Spleen (tissue), 11 donors: ENCODE results near the gene POU2AF1. TPM values are rescaled to one million over a fixed set of nuclear protein-coding genes. Genes with fewer than 3 reads are reported as not detected.

Source experiments
- DNase-seq: peaks from one replicate; pipeline ENCODE4 v3.0.0-alpha.2; 2020
- H3K27ac ChIP-seq, 8 donors: fragments of 200-600 bp; sonication (generic) in 7 of 8; 1 replicate in 4 of 8; 2 replicates in 4 of 8; pipeline versions ENCODE4 v1.5.0 to v1.8.0; 2016 to 2021; ENCODE audit warnings: inconsistent platforms in 4 of 8, mild to moderate bottlenecking in 4 of 8, moderate library complexity in 1 of 8
- H3K27me3 ChIP-seq, 7 donors: fragments of 200-600 bp; sonication (generic) in 6 of 7; replicated peaks in 1 of 7; 1 replicate in 4 of 7; 2 replicates in 3 of 7; pipeline versions ENCODE4 v1.5.0 to v1.8.0; 2016 to 2021; ENCODE audit warnings: inconsistent platforms in 3 of 7, mild to moderate bottlenecking in 1 of 7
- H3K36me3 ChIP-seq, 6 donors: fragments of 200-600 bp; sonication (generic) in 5 of 6; 1 replicate in 4 of 6; 2 replicates in 2 of 6; pipeline versions ENCODE4 v1.5.0 to v1.8.0; 2016 to 2021; ENCODE audit warnings: inconsistent platforms in 2 of 6
- H3K4me1 ChIP-seq, 6 donors: fragments of 200-600 bp; sonication (generic) in 5 of 6; 1 replicate in 3 of 6; 2 replicates in 3 of 6; pipeline versions ENCODE4 v1.5.0 to v1.8.0; 2016 to 2021; ENCODE audit warnings: inconsistent platforms in 3 of 6
- H3K4me3 ChIP-seq, 8 donors: fragments of 200-600 bp; sonication (generic) in 7 of 8; 1 replicate in 4 of 8; 2 replicates in 4 of 8; pipeline versions ENCODE4 v1.5.0 to v1.8.0; 2016 to 2021; ENCODE audit warnings: inconsistent platforms in 4 of 8, mild to moderate bottlenecking in 4 of 8, moderate library complexity in 2 of 8
- H3K9me3 ChIP-seq, 8 donors: fragments of 200-600 bp; sonication (generic) in 7 of 8; 1 replicate in 4 of 8; 2 replicates in 4 of 8; pipeline versions ENCODE4 v1.5.0 to v1.8.0; 2016 to 2021; ENCODE audit warnings: inconsistent platforms in 4 of 8
- POLR2A ChIP-seq, 3 donors: fragments of 450-650 bp; IDR thresholded peaks; one replicate each; pipeline ENCODE4 v1.5.1; 2017; ENCODE audit warnings: antibody characterized with exemption in 3 of 3, mild to moderate bottlenecking in 1 of 3
- POLR2AphosphoS5 ChIP-seq, 3 donors: sonication (generic); formaldehyde crosslinking; IDR thresholded peaks; one replicate each; pipeline ENCODE4 v1.5.1; 2017; ENCODE audit warnings: antibody characterized with exemption in 3 of 3
- WGBS, 5 donors: extraction: QIAGEN DNeasy Blood & Tissue Kit in 3 of 5; methylation state at CpG; one replicate each; pipeline versions ENCODE4 v1.1.5 to v1.1.7; 2013 to 2018; 5-methylcytosine and 5-hydroxymethylcytosine counted together
- intact Hi-C: fragments of 100-400 bp; cut with DNase I; formaldehyde crosslinking; loops from one replicate; pipeline ENCODE4 v1.15.0; 2023; ENCODE audit warnings: low total_unique reads
- polyA plus RNA-seq, 3 donors: library from polyadenylated mRNA; stranded (reverse); fragments of 200-250 nt; gene quantifications; one replicate each; pipeline ENCODE4 v1.2.1, GENCODE V29; 2013
- total RNA-seq, 7 donors: library from RNA; depleted of rRNA in 3 of 7; stranded (reverse); fragments of >200 nt in 3 of 7; fragmentation: NEBNext Ultra II Directional in 4 of 7; extraction: Animal tissue kit (Norgen Biotek cat#: 25700) in 4 of 7; gene quantifications; one replicate each; pipeline versions ENCODE4 v1.1.0 to v1.2.1, GENCODE V29; 2016 to 2021
- TF ChIP-seq, protein P1 (sequence below), 11 experiments: fragments of 200-600 bp in 7 of 11; fragments of 450-650 bp in 4 of 11; sonication (generic) in 4 of 11; IDR thresholded peaks in 8 of 11; conservative IDR thresholded peaks in 3 of 11; 1 replicate in 7 of 11; 2 replicates in 4 of 11; pipeline versions ENCODE4 v1.4.0 to v1.8.0; 2016 to 2021; ENCODE audit warnings: antibody characterized with exemption in 11 of 11, inconsistent platforms in 4 of 11, mild to moderate bottlenecking in 1 of 11
- donor health status: healthy with polysubstance abuse.
- donor health status: DM: no; HTN: no; CAD: no; lungs with moderate emphysema.
- donor health status: DM: no; HTN: no; CAD: no.
- donor health status: Bipolar disorder and iron deficiency.
- donor health status: healthy.
- donor health status: DM: no; HTN: no; CAD: no.
- donor health status: DM: yes; HTN: yes; CAD: no.

Gene POU2AF1
- total and polyA plus RNA-seq, 10 donors: 60.1 to 280 (median 104) TPM

DNA sequence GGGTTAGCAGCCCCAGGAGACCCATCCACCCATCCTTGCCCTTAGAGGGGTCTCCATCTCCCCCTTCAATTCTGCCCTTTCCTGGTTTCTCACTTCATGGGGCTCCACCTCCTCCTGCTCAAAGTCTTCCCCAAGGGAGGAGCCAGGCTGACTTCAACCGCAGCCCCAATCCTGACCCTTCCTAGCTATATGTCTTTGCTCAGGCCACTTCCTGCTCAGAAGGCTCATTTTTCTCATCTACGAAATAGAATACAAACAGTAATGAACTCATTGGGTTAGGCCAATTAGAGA lies 24.5 kb downstream of the POU2AF1 start:
- intact Hi-C loops: no loop called here
- Histone ChIP-seq H3K4me1 (peaks cover 0 to 10% (median 0%) of the 10 kb centered on the region in 6 donors), H3K27ac (no peak overlapping the region), H3K9me3 (no peaks in the 10 kb centered on the region), H3K27me3 (no peaks in the 10 kb centered on the region), H3K4me3 (no peak overlapping the region), H3K36me3 (peaks cover 0 to 49% (median 8%) of the 10 kb centered on the region in 6 donors)
- TF ChIP-seq POLR2A (IDR thresholded peaks at IDR 0.05) (no peak), POLR2AphosphoS5 (IDR thresholded peaks at IDR 0.05) (no peak)
- TF ChIP-seq, protein P1, sequence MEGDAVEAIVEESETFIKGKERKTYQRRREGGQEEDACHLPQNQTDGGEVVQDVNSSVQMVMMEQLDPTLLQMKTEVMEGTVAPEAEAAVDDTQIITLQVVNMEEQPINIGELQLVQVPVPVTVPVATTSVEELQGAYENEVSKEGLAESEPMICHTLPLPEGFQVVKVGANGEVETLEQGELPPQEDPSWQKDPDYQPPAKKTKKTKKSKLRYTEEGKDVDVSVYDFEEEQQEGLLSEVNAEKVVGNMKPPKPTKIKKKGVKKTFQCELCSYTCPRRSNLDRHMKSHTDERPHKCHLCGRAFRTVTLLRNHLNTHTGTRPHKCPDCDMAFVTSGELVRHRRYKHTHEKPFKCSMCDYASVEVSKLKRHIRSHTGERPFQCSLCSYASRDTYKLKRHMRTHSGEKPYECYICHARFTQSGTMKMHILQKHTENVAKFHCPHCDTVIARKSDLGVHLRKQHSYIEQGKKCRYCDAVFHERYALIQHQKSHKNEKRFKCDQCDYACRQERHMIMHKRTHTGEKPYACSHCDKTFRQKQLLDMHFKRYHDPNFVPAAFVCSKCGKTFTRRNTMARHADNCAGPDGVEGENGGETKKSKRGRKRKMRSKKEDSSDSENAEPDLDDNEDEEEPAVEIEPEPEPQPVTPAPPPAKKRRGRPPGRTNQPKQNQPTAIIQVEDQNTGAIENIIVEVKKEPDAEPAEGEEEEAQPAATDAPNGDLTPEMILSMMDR (IDR thresholded peaks at IDR 0.05 in 8 of 11, conservative IDR thresholded peaks at IDR 0.05 in 3 of 11): no peak
- no peak for DNase-seq
- 88 to 98% (median 92%) methylated on average over 2 of the region's 2 CpGs for WGBS, 5 donors

DNA sequence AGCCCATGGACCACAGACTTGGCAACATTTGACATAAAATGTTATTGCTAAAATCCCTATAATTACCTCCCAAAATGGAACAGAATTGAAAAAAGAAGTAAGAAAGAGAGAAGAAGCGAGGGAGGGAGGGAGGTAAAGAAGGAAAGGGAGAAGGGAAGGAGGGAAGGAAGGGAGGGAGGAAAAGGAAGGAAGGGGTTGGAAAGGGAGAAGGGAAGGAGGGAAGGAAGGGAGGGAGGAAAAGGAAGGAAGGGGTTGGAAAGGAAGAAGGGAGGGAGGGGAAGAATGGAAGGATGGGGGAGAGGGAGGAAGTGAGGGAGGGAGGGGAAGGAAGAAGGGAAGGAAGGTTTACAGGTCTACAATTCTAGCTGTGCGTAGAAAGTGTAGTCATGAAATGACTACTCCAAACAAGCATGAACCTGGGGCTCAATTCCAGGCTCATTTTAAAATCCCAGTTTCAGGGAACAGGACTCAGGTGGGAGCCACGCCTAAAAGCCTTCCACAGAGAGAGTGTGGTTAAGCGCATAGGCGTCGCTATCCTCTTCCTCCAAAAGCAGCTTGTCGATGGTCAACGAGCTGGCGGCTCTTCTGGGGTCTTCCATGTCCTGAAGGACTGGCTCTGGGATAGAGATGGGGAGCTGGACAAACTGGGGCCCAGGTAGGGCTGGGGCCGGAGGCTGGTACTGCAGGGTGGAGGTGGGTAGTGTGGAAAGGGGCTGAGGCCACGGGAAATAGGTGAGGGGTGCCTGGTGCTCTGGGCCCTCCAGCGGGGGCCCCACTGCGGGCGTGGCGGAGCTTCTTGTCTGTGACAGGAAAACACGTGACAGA lies 25.1 kb downstream of the POU2AF1 start:
- H3K27me3 ChIP-seq: no peaks in the 10 kb centered on the region
- 90 to 95% (median 92%) methylated on average over 16 of the region's 16 CpGs for WGBS, 5 donors
- no peak for DNase-seq
- peak in 2 of 3 donors; percentile 27 to 37 for TF ChIP-seq POLR2AphosphoS5 (IDR thresholded peaks at IDR 0.05)
- no peak for TF ChIP-seq POLR2A (IDR thresholded peaks at IDR 0.05)
- peaks cover 0 to 49% (median 8%) of the 10 kb centered on the region in 6 donors for H3K36me3 ChIP-seq
- no peaks in the 10 kb centered on the region for H3K9me3 ChIP-seq
- no peak overlapping the region for H3K4me3 ChIP-seq
- peaks cover 0 to 4% (median 0%) of the 10 kb centered on the region in 6 donors for H3K4me1 ChIP-seq
- intact Hi-C loops: no loop called here
- peak overlapping the region in 2 of 8 donors; percentile 8 to 38 for H3K27ac ChIP-seq

DNA sequence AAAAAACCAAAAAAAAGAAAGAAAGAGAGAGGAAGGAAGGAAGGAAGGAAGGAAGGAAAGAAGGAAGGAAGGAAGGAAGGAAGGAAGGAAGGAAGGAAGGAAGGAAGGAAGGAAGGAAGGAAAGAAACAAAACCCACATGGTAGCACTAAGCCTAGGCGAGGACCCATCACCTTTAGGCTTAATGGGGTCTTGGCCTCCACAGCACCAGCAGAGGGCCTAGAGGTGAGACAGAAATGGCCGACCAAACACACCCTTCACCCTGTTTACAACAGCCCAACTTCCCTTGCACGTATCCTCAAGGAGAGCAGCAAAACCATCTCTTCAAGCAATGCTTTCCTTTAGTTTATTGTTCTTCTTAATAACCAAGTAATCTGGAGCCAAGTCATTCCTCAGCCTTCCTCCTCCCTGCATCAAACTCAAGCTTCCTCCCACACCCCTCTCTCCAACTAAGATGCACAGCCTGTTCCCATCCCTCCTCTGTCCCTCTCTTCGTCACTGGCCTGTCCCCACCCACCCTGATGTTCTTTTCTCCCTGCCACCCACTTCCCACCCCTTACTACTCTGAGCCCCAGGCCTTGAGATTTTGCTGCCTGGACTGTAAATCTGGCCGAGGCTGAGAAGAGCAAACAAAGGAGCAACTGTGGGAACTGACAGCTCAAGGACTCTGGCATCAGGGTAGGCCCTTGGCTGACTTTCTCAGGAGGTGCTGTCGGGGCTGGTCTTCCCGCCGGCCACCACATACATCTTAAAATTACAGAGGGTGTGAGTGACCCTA lies 26.0 kb downstream of the POU2AF1 start:
- Histone ChIP-seq H3K36me3 (peaks cover 0 to 49% (median 8%) of the 10 kb centered on the region in 6 donors), H3K4me1 (no peaks in the 10 kb centered on the region), H3K4me3 (no peak overlapping the region), H3K27me3 (no peaks in the 10 kb centered on the region), H3K27ac (peak overlapping the region in 2 of 8 donors; percentile 8 to 38), H3K9me3 (no peaks in the 10 kb centered on the region)
- intact Hi-C loops: no loop called here
- no peak for DNase-seq
- TF ChIP-seq POLR2AphosphoS5 (IDR thresholded peaks at IDR 0.05): peak in 1 of 3 donors; percentile 15
- TF ChIP-seq, protein P1 (IDR thresholded peaks at IDR 0.05 in 8 of 11, conservative IDR thresholded peaks at IDR 0.05 in 3 of 11): peak in 1 of 11 experiments; percentile 8
- TF ChIP-seq POLR2A (IDR thresholded peaks at IDR 0.05): no peak
- WGBS, 5 donors: 64 to 79% (median 69%) methylated on average over 8 of the region's 8 CpGs

DNA sequence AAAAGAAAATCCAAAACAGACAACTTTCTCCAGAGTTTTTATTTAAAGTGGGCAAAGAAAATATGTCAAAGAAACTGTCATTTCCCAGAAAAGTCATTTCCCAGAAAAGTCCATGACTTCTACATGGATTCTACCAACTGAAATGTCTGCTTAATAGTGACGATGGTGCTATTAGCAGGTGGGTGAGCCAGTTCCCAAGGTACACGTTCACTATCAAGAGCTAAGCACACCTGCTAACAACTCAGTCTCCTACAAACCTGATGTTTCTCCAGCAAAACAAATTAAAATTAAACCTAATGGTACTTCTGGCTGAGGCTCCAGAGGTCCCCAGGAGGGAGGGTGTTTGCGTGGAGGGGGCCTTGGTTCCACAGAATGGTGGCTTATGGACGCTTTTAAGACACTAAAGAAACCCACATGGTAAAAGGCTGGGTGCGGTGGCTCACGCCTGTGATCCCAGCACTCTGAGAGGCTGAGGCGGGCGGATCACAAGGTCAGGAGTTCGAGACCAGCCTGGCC lies 26.8 kb downstream of the POU2AF1 start:
- H3K36me3 ChIP-seq: peaks cover 0 to 42% (median 8%) of the 10 kb centered on the region in 6 donors
- no peaks in the 10 kb centered on the region for H3K4me1 ChIP-seq
- no peak overlapping the region for H3K27ac ChIP-seq
- no peaks in the 10 kb centered on the region for H3K27me3 ChIP-seq
- TF ChIP-seq, protein P1 (IDR thresholded peaks at IDR 0.05 in 8 of 11, conservative IDR thresholded peaks at IDR 0.05 in 3 of 11): no peak
- no peak for DNase-seq
- intact Hi-C loops: no loop called here
- H3K9me3 ChIP-seq: no peaks in the 10 kb centered on the region
- 90 to 96% (median 93%) methylated on average over 7 to 9 of the region's 9 CpGs for WGBS, 5 donors
- H3K4me3 ChIP-seq: no peak overlapping the region
